NCI-H1048 (cell line): ENCODE data around the gene ELL.

Experiments used
- DNase-seq: peaks from one replicate; lab custom pipeline; 2025; lab: John Stamatoyannopoulos, UW

Gene ELL

GRCh38 chr19:18469069-18469846 lies 52.6 kb downstream of the ELL start:
- no peak for DNase-seq

DNA sequence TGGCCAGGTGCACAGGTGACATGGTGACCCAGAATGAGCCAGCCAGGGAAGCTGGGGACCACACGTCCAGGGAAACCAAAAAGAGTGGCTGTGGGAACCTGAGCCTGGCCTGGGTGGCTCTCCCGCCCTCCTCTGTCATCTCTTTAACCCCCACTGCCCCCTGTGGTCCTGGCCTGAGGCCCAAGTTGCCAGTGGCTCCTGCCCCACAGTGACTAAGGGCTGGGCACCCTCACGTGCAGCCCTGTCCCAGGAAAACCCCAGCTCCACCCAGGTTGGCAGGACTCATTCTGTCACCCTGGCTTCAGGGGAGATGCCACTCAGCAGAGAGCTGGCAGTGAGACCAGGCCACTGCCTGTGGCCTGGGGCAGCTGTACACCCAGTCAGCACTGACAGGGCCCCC lies 53.4 kb downstream of the ELL start:
- no peak for DNase-seq

GRCh38 chr19:18467978-18468377 lies 53.9 kb downstream of the ELL start:
- DNase-seq: no peak

GRCh38 chr19:18466354-18466753 lies 55.5 kb downstream of the ELL start:
- DNase-seq: no peak

DNA sequence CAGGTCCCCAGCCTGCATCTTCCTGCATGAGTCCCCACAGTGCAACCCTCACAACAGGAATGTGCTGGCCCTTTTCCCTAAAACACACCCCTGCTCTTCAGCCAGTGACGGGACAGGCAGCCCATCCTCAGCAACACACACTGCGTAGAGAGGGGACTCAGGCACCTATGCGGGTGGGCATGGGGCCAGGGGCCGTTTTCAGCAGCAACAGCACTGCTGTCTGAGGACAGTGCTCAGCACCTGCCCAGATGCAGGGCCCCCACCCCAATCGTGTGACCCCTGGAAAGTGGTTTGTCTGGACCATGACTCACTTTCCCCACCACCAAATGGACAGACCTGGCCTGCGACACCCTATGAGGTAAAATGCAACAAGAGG lies 55.9 kb downstream of the ELL start:
- DNase-seq: no peak

- no peak for DNase-seq
Measured at GRCh38 chr19:18465214-18465963, 56.5 kb downstream of the ELL start.

- no peak for DNase-seq
Measured at GRCh38 chr19:18464646-18465045, 57.2 kb downstream of the ELL start.

DNA sequence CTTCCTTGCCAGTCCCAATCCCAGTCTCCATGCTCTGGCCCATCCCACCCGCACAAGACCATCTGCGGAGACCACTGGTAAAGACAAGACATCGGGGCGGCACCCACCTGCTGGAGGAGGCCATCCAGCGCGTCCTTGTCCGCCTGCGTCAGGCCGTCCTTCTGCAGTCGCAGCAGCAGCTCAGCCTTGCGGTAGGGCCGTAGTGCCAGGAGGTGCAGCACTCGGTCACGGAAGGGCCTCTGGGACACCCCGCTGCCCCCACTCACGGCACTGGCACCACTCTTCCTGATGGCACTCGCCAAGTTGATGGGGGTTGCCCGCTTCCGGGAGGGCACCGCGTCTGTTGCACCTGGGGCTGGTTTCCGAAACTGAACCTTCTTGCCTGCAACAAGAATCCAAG lies 60.4 kb downstream of the ELL start:
- no peak for DNase-seq

DNA sequence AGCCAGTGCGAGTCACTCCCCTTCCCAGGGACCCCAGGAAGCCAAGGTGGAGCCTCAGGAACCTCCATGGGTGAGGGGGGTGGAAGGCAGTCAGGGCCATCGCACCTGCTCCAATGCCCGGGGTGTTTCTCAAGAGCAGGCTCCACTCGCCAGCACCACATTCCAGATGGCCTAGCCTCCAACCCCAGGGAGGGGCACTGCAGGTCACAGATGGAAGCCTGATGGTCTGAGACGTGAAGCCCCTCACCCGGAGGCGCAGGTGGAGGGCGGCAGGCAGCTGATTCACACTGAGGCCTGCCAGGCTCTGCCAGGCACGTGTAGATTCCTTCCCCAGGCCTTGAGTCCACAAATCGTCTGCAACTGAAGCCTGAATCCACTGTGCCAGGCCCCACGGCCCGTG lies 61.0 kb downstream of the ELL start:
- no peak for DNase-seq

DNA sequence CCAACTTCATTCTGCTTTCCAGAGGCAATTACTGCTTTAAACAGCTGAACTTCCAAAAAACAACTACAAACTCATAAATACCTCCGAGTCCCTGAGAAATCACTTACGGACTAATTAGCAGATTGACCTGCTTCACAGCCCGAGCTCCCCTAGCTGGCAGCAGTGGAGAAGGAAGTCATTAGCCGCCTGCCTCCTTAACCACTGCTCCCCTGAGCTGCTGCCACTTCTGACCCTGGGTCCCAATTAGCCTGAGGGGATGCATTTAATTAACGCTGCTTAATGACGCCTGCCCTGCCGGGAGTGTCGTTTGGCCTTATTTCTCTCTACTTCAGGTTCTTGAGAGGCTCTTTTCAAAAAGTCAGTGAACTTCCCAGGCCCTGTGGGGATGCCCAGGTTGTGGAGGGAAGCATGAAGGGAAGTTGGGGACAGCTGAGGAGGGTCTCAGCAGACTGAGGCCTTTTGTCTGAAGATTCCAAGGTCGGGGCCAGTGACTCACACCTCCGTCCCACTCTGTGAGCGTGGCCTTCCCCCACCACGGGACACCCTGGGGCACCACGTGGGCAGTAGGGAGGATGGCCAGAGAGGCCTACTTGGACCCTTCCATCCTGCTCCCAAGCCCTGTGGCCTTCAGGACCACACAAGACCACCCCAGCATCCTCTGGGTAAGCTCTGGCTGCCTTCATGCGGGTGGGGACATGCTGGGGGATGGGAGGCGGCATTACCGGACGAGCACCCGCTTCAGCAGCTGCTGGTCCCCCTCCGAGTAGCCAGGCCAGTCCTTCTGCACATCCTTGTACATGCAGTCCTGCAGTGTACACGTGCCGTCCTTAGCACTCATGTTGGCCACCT lies 64.2 kb downstream of the ELL start:
- DNase-seq: no peak

DNA sequence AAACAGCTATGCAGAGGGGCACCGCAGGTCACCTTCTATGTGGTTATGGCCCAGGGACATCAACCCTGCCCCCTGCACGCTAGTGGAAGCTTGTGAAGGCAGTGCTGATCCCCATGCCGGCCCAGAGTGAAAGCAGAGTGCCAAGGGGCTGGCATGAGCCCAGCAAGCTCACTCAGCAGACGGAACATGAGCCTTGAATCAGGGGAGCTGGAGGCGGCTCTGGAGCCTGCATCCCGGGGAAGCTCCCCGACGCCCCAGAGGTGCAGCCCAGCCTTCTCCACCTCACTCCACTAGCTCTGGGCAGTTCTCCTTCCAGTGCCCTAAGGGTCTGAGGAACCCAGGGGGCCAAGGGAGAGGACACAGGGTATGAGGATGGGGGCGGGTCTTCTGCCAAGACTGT lies 64.9 kb downstream of the ELL start:
- DNase-seq: no peak

DNA sequence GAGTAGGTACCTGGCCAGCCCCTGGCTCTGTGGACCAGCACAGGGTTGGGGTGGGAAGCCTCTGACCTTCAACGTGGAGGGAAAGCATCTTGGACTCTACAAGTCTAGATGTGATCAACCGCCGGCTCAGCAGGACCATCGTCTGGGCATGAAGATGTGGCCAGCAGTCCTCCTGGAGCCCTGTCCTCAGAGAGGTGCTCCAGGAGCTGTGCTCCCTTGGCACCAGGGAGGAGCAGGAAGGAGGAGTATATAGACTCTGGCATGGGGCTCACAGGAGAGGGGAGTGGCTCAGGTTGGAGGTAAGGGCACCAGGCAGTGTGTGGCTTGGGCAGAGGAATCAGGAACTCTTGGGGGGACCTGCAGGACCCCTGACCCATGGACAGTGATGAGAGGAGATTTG lies 65.6 kb downstream of the ELL start:
- no peak for DNase-seq

DNA sequence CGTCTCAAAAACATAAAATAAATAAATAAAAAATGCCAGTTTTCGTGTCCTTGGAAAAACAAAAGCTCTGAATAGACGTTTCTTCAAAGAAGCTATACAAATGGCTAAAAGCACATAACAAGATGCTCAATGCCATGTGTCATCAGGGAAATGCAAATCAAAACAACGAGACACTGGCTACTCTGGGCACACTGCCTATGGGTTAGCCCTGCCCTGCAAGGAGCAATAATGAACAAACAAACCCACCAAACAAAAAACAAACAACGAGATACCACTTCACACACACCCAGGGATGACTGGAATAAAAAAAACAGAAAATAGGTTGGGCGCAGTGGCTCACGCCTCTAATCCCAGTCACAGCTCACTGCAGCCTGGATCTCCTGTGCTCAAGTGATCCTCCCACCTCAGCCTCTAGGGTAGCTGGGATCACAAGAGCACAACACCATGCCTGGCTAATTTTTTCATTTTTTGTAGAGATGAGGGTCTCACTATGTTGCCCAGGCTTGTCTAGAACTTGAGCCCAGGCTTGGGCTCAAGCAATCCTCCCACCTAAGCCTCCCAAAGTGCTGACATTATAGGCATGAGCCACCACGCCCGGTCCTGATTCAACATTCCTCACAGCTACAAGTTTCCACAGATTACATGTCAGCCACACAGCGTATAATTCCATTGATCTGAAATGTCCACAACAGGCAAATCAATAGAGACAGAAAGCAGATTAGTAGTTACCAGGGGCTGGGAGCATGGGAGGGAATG lies 68.4 kb downstream of the ELL start:
- no peak for DNase-seq

DNA sequence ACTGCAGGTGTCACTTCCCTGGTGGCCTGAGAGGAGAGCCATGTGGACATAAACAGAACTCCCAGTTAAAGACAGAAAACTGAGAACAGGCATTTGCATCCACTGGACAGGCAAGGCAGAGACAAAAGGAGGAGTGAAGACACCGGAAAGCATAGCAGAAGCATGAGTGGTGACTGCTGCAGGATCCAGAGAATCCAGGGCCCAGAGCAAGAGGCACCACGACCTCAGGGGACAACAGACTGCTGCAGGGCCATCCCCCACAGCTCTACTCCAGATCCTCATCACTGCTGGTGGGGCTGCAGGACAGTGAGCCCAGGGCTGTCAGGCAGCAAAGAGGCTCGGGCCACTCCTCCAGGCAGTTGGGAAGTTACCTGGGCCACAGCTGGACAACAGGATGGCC lies 69.5 kb downstream of the ELL start:
- DNase-seq: no peak

GRCh38 chr19:18450931-18451836 lies 70.7 kb downstream of the ELL start:
- peak; percentile 29 for DNase-seq

DNA sequence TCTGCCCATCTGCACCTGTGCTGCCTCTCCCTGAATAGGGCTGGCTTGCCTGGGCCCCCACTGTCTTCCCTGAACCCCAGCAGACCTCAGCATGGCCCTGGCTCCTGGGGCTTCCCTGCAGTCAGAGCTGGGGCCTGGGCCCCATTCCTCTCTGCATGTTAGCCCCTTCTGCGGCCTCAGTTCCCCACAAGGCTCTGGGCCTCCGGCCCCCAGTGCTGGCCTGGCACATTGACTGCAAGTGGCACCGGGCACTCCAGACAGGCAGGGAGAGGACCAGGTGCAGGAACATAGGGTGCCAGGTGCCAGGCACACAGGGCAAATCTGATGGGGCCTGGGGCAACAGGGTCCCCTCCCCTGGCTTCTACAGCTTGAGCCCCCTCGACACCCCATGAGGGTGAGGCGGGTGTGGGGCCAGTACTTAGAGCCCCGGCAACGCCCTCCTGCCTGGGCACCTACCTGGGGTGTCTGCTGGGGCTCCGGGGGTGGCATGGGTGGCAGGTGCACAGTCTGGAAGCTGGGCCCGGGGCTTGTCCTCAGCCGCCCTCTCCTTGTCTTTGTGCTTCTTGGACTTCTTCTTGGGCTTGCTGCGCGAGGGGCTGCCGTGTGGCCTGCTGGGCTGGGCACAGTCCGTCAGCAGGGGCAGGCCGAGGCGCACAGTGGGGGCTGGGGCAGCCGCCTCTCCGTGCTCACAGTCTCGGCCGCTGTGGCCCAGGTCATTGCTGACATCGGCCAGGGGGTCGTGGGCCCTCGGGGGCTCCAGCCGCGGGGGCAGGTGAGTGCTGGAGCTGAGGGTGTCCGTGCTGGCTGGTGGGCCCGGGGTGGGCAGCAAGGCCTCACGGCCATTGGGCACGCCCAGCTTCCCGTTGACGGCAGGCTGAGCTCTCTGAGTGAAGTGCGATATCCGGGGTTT lies 71.6 kb downstream of the ELL start:
- DNase-seq: no peak

- DNase-seq: no peak
Measured at GRCh38 chr19:18449552-18449951, 72.3 kb downstream of the ELL start.

GRCh38 chr19:18446811-18447359 lies 75.0 kb downstream of the ELL start:
- DNase-seq: no peak

DNA sequence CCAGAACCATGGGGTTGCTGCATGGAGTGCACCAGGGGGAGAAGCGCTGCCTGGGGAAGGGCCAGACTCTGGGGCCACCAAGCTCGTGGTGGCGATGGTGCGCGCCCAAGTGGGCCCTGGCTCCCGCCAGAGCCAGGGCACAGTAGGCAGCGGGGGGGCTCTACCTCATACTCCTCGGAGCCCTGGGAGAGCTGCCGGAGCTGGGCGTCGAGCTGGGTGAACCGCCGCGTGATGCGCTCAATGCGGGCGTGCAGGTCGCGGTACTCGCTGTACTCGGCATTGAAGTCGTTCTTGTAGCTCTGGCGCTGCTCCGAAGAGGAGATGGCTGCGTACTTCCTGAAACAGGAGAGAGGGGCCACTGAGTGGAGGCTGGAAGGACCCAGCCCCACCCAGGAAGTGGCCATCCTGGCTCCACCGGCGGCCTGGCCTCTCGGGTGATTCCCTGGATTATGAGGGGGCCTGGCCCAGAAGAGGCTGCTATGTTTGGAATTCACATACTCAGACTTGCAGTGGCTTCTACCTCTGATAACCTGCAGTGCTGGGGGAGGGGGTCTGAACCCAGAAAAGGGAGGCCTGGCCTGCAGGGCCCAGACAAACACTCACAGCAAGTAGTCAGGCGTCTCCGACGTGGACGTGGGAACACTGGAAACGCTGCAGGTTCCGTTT lies 75.6 kb downstream of the ELL start:
- no peak for DNase-seq
